SK-N-SH (cell line): ENCODE data around the gene FUNDC2. TPM values are rescaled to one million over a fixed set of nuclear protein-coding genes. Genes with fewer than 3 reads are reported as not detected.

Source experiments
- CTCF ChIA-PET: fragments of 300-600, 350-600 bp; formaldehyde crosslinking; extraction: SDS; loops from one replicate; lab custom pipeline; 2021; lab: Yijun Ruan, JAX
- POLR2A ChIA-PET: fragments of 350-600 bp; sonication (Branson Sonifier 250); formaldehyde crosslinking; extraction: SDS; loops from one replicate; lab custom pipeline; 2020; ENCODE audit warnings: antibody characterized with exemption, inconsistent platforms; lab: Yijun Ruan, JAX
- DNase-seq: peaks from one replicate; pipeline ENCODE4 v3.0.0; 2012
- H2AFZ ChIP-seq: fragments of 200-600 bp; sonication (generic); 2 replicates; pipeline ENCODE4 v1.8.1; 2016; ENCODE audit warnings: antibody characterized with exemption, mild to moderate bottlenecking, low read depth
- H3F3A ChIP-seq: fragments of 200-600 bp; sonication (generic); replicated peaks from 2 replicates; pipeline ENCODE3; 2016; ENCODE audit warnings: antibody characterized with exemption, mild to moderate bottlenecking; ENCODE audit not compliant: insufficient read depth
- H3K27ac ChIP-seq, 2 experiments: fragments of 200-500 bp in 1 of 2; fragments of 200-600 bp in 1 of 2; sonication (Bioruptor generic) in 1 of 2; sonication (generic), shearing (Covaris generic) in 1 of 2; 2 replicates each; pipeline versions ENCODE4 v1.5.1 to v1.6.1; 2014 to 2016; ENCODE audit warnings: low read depth in 2 of 2, inconsistent platforms in 1 of 2, low read length in 1 of 2, mild to moderate bottlenecking in 1 of 2, mixed read lengths in 1 of 2
- H3K27me3 ChIP-seq: fragments of 200-600 bp; sonication (generic), shearing (Covaris generic); 2 replicates; pipeline ENCODE4 v1.6.1; 2016; ENCODE audit warnings: mixed run types; ENCODE audit not compliant: insufficient read depth
- H3K36me3 ChIP-seq, 2 experiments: fragments of 200-500 bp in 1 of 2; fragments of 200-600 bp in 1 of 2; sonication (Bioruptor generic) in 1 of 2; sonication (generic) in 1 of 2; replicated peaks in 1 of 2; 2 replicates each; pipeline versions ENCODE3 to v1.5.1; 2014 to 2016; ENCODE audit warnings: low read length in 1 of 2, mild to moderate bottlenecking in 1 of 2; ENCODE audit not compliant: insufficient read depth in 2 of 2, control insufficient read depth in 1 of 2
- H3K4me1 ChIP-seq, 2 experiments: fragments of 200-500 bp in 1 of 2; fragments of 200-600 bp in 1 of 2; sonication (Bioruptor generic) in 1 of 2; sonication (generic), shearing (Covaris generic) in 1 of 2; 2 replicates each; pipeline versions ENCODE4 v1.5.1 to v1.6.1; 2014 to 2016; ENCODE audit warnings: low read depth in 1 of 2, low read length in 1 of 2, mixed run types in 1 of 2; ENCODE audit not compliant: insufficient read depth in 2 of 2, control insufficient read depth in 1 of 2
- H3K4me2 ChIP-seq: fragments of 200-600 bp; sonication (generic), shearing (Covaris generic); 2 replicates; pipeline ENCODE4 v1.6.1; 2017; ENCODE audit warnings: mixed run types
- H3K4me3 ChIP-seq, 2 experiments: fragments of 200-500 bp in 1 of 2; fragments of 200-600 bp in 1 of 2; sonication (Bioruptor generic) in 1 of 2; sonication (generic), shearing (Covaris generic) in 1 of 2; 2 replicates each; pipeline versions ENCODE4 v1.5.1 to v1.8.1; 2014 to 2016; ENCODE audit warnings: low read depth in 2 of 2, inconsistent platforms in 1 of 2, low read length in 1 of 2, mild to moderate bottlenecking in 1 of 2, mixed read lengths in 1 of 2, moderate library complexity in 1 of 2
- H3K79me2 ChIP-seq: fragments of 200-600 bp; sonication (generic); 2 replicates; pipeline ENCODE4 v1.8.1; 2017; ENCODE audit warnings: mild to moderate bottlenecking; ENCODE audit not compliant: insufficient read depth
- H3K9ac ChIP-seq: fragments of 200-600 bp; sonication (generic); 2 replicates; pipeline ENCODE4 v1.6.1; 2017; ENCODE audit warnings: mixed run types
- H3K9me2 ChIP-seq: fragments of 200-600 bp; sonication (generic); 2 replicates; pipeline ENCODE4 v1.6.1; 2017; ENCODE audit warnings: mixed run types
- H3K9me3 ChIP-seq: fragments of 200-600 bp; sonication (generic); 2 replicates; pipeline ENCODE4 v1.6.1; 2017; ENCODE audit warnings: mixed run types, mild to moderate bottlenecking, moderate library complexity
- H4K20me1 ChIP-seq: fragments of 200-600 bp; sonication (generic); 2 replicates; pipeline ENCODE4 v1.6.1; 2017; ENCODE audit warnings: mild to moderate bottlenecking, mixed run types; ENCODE audit not compliant: insufficient read depth
- CHD2 ChIP-seq: fragments of 150-350 bp; IDR thresholded peaks from 2 replicates; pipeline ENCODE4 v1.6.1; 2018; ENCODE audit warnings: low read length; ENCODE audit not compliant: partially characterized antibody
- GATA2 ChIP-seq: sonication (generic); formaldehyde crosslinking; IDR thresholded peaks from 2 replicates; pipeline ENCODE4 v1.5.0; 2020; ENCODE audit warnings: mild to moderate bottlenecking, missing genetic modification reagents
- JUND ChIP-seq: IDR thresholded peaks from 2 replicates; pipeline ENCODE4 v1.4.0; 2012
- MEF2A ChIP-seq: IDR thresholded peaks from 2 replicates; pipeline ENCODE4 v1.4.0; 2012; ENCODE audit warnings: low read depth, borderline replicate concordance
- MXI1 ChIP-seq: IDR thresholded peaks from 2 replicates; pipeline ENCODE4 v1.6.1; 2012; ENCODE audit warnings: mild to moderate bottlenecking, low read depth, low read length, improper control_type of control experiment
- NRF1 ChIP-seq: IDR thresholded peaks from 2 replicates; pipeline ENCODE4 v1.6.1; 2012; ENCODE audit warnings: low read depth, mild to moderate bottlenecking, low read length
- RAD21 ChIP-seq: IDR thresholded peaks from 2 replicates; pipeline ENCODE4 v1.6.1; 2012; ENCODE audit warnings: mild to moderate bottlenecking, low read length
- SMC3 ChIP-seq: IDR thresholded peaks from 2 replicates; pipeline ENCODE4 v1.6.1; 2012; ENCODE audit warnings: low read depth, low read length, improper control_type of control experiment
- TCF12 ChIP-seq: IDR thresholded peaks from 2 replicates; pipeline ENCODE4 v1.4.0; 2012
- TEAD4 ChIP-seq: IDR thresholded peaks from 2 replicates; pipeline ENCODE4 v1.4.0; 2012; ENCODE audit warnings: mild to moderate bottlenecking, borderline replicate concordance; ENCODE audit not compliant: insufficient read depth
- WGBS: methylation state at CpG from one replicate; pipeline ENCODE4 v1.1.6; 2017; ENCODE audit warnings: low lambda C conversion rate; 5-methylcytosine and 5-hydroxymethylcytosine counted together
- polyA plus RNA-seq, 3 experiments: library from polyadenylated mRNA; depleted of rRNA; stranded (reverse); fragments of >200 nt; gene quantifications; 2 replicates each; pipeline ENCODE4 v1.2.3, GENCODE V29; 2012
- TF ChIP-seq, protein P1 (sequence below): fragments of 150-350 bp; IDR thresholded peaks from 2 replicates; pipeline ENCODE4 v1.6.1; 2016; ENCODE audit warnings: mild to moderate bottlenecking, low read depth, low read length
- TF ChIP-seq, protein P2 (sequence below): IDR thresholded peaks from 2 replicates; pipeline ENCODE4 v1.4.0; 2012; ENCODE audit warnings: low read depth, borderline replicate concordance
- TF ChIP-seq, protein P3 (sequence below): fragments of 200-600 bp; sonication (generic); IDR thresholded peaks from 2 replicates; pipeline ENCODE4 v1.6.1; 2017; ENCODE audit warnings: antibody characterized with exemption, mild to moderate bottlenecking, moderate library complexity

The FUNDC2 gene
- polyA plus RNA-seq, 1 of the 3 experiments (the other 2 are of a cell fraction) = 55.9 TPM

DNA sequence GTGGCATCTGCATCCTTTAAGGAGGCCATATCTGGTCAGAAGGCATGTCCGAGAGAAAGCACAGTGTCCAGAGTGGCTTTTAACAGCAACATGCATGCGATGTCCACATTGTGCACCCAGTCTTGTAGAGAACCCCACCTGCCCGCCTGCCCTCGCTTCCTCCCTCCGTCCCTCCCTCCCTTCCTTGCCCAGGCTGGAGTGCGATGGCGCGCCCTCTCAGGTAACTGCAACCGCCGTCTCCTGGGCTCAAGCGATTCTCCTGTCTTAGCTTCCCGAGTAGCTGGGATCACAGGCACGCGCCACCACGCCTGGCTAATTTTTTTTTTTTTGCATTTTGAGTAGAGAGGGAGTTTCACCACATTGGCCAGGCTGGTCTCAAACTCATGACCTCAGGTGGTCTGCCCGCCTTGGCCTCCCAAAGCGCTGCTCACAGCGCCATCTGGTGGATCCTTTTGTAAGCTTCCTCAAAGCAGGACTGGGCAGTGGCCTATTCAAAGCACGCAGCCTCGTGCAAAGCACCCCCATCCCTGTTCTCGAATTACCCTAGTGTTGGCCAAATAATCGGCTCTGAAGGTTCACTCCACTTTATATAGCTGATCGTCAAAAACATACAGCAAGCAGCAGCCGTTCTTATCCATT, 59.7 kb downstream of the FUNDC2 start (continued):
- TF ChIP-seq, protein P1, sequence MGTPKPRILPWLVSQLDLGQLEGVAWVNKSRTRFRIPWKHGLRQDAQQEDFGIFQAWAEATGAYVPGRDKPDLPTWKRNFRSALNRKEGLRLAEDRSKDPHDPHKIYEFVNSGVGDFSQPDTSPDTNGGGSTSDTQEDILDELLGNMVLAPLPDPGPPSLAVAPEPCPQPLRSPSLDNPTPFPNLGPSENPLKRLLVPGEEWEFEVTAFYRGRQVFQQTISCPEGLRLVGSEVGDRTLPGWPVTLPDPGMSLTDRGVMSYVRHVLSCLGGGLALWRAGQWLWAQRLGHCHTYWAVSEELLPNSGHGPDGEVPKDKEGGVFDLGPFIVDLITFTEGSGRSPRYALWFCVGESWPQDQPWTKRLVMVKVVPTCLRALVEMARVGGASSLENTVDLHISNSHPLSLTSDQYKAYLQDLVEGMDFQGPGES = no peak
- TF ChIP-seq CHD2 = no peak
- TF ChIP-seq TCF12 = no peak
- no peak for TF ChIP-seq GATA2 (CRISPR knock-in tag)

DNA sequence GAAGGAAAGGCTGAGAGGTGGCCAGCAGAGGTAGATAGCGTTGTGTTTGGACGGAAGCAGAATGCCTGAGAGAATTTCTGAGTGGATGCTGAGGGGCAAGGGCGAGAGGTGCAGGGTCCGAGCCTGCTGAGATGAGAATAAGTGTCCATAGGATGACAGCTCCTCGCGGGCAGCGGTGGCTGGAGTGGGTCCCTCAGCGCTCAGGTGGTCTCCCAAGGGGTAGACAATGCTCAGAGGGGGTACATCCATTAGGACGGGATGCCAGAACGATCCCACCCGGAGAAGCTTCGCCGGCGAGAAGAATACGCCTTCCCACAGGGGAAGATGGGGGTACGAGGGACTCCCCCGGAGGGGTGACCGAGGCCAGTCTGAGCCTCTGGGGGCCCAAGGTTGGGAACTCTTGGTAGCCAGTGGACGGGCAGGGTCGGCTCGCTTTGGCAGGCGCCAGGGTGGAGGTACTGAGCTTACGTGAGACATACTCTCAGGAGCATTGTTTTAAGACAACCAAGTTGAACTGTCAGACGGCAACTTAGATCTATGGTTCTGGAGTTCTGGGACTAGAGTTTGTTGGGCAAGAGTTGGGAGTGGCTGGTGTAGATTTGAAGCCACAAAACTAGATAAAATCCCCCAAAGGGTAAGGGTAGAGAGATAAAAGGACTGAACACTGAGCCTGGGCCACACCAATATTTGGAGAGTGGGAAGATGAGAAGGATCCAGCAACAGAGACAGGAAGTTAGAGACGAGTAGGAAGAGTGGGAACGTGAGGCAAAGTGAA, 60.5 kb downstream of the FUNDC2 start:
- H3F3A ChIP-seq = no peaks in the 10 kb centered on the region
- no peaks in the 10 kb centered on the region for H3K79me2 ChIP-seq
- DNase-seq = no peak
- H4K20me1 ChIP-seq = no peaks in the 10 kb centered on the region
- H3K4me1 ChIP-seq = no peaks in the 10 kb centered on the region
- H3K9ac ChIP-seq = no peak overlapping the region
- no peaks in the 10 kb centered on the region for H3K9me3 ChIP-seq
- no peak overlapping the region for H3K27ac ChIP-seq
- ChIA-PET CTCF (interaction anchor here (0.7 to 2.6 kb wide), 16 partner anchors 7 to 169 kb away, joined by 3 to 9 read pairs (median 5); no protein-coding TSS in a partner anchor), POLR2A (no interaction called here)
- no peaks in the 10 kb centered on the region for H3K9me2 ChIP-seq
- peaks cover 4% of the 10 kb centered on the region in 2 experiments for H3K36me3 ChIP-seq
- H3K27me3 ChIP-seq = no peaks in the 10 kb centered on the region
- WGBS = 71% methylated on average over 26 of the region's 26 CpGs
- H3K4me3 ChIP-seq = no peak overlapping the region
- H3K4me2 ChIP-seq = no peak overlapping the region
- TF ChIP-seq MXI1 = no peak
- TF ChIP-seq, protein P2, sequence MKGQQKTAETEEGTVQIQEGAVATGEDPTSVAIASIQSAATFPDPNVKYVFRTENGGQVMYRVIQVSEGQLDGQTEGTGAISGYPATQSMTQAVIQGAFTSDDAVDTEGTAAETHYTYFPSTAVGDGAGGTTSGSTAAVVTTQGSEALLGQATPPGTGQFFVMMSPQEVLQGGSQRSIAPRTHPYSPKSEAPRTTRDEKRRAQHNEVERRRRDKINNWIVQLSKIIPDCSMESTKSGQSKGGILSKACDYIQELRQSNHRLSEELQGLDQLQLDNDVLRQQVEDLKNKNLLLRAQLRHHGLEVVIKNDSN = no peak
- TF ChIP-seq RAD21 = no peak
- no peak for TF ChIP-seq MEF2A
- TF ChIP-seq JUND = no peak
- no peak for TF ChIP-seq NRF1
- no peak overlapping the region for H2AFZ ChIP-seq

DNA sequence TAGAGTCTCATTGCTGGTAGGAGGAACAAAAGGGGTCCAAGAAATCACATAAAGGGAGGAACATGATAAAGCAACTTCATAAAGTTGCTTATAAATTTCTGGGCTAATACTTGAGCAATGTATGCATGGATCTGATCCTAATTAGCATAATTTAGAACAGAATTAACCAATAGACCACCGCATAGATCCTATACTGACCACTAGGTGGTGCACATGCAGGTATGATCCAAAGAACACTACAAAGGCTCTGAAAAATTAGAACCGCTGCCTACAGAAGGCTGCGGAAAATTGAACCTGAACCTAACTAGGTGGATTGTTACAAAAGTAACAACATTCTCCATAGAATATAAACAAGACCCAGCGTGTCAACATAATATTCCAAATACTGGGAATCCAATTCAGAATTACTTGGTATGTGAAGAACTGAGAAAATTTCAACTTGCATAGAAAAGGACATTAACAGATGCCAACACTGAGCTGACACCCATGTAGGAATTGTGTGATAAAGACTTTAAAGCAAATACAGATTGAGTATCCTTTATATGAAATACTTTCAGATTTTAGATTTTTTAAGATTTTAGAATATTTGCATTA, 67.9 kb downstream of the FUNDC2 start:
- Histone ChIP-seq H4K20me1 (no peaks in the 10 kb centered on the region), H3K9ac (no peak overlapping the region), H3K9me2 (no peaks in the 10 kb centered on the region), H3K4me1 (no peaks in the 10 kb centered on the region), H3K79me2 (no peaks in the 10 kb centered on the region), H3K27me3 (no peaks in the 10 kb centered on the region), H3K27ac (no peak overlapping the region), H3K4me3 (no peak overlapping the region), H2AFZ (no peak overlapping the region), H3K4me2 (no peak overlapping the region), H3K9me3 (no peaks in the 10 kb centered on the region), H3K36me3 (peaks cover 0 to 3% of the 10 kb centered on the region in 2 experiments), H3F3A (no peaks in the 10 kb centered on the region)
- WGBS = 59% methylated on average over 4 of the region's 4 CpGs
- ChIA-PET CTCF (interaction anchor here (0.6 to 2.3 kb wide), 20 partner anchors 9 to 567 kb away, joined by 3 to 10 read pairs (median 4); no protein-coding TSS in a partner anchor), POLR2A (interaction anchor here (0.6 kb wide), 1 partner anchor 122 kb away, joined by 3 read pairs; no protein-coding TSS in a partner anchor)
- DNase-seq = peak; percentile 57
- TF ChIP-seq SMC3 (peak; percentile 57), RAD21 (peak; percentile 60), TEAD4 (no peak)
- TF ChIP-seq, protein P3, sequence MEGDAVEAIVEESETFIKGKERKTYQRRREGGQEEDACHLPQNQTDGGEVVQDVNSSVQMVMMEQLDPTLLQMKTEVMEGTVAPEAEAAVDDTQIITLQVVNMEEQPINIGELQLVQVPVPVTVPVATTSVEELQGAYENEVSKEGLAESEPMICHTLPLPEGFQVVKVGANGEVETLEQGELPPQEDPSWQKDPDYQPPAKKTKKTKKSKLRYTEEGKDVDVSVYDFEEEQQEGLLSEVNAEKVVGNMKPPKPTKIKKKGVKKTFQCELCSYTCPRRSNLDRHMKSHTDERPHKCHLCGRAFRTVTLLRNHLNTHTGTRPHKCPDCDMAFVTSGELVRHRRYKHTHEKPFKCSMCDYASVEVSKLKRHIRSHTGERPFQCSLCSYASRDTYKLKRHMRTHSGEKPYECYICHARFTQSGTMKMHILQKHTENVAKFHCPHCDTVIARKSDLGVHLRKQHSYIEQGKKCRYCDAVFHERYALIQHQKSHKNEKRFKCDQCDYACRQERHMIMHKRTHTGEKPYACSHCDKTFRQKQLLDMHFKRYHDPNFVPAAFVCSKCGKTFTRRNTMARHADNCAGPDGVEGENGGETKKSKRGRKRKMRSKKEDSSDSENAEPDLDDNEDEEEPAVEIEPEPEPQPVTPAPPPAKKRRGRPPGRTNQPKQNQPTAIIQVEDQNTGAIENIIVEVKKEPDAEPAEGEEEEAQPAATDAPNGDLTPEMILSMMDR = peak; percentile 78
- TF ChIP-seq, protein P1 = no peak
